ENCODE measurements around the gene LMNA.
"Not testable (repeated sequence)": the region's sequence is repeated elsewhere in the genome, so short reads cannot be mapped to it uniquely, and the experiment has no call there.

Gene LMNA

GRCh38 chr1:156108664-156109241, 5.8 kb upstream of the LMNA start:
- no peak overlapping the region for H3K27ac Mint-ChIP-seq
- H3K27me3 Mint-ChIP-seq: peaks cover 24% of the 10 kb centered on the region
- no peak overlapping the region for H3K4me3 Mint-ChIP-seq
- peaks cover 71% of the 10 kb centered on the region for H3K4me1 Mint-ChIP-seq
- no peaks in the 10 kb centered on the region for H3K9me3 Mint-ChIP-seq
- ATAC-seq (no peak), DNase-seq (no peak)

- peak overlapping the region in 1 of 2 donors; percentile 19 for H3K27ac Mint-ChIP-seq
- ATAC-seq (no peak), DNase-seq (no peak)
- H3K9me3 Mint-ChIP-seq: no peaks in the 10 kb centered on the region
- no peak overlapping the region for H3K4me3 Mint-ChIP-seq
- H3K27me3 Mint-ChIP-seq: peaks cover 27% of the 10 kb centered on the region
- H3K4me1 Mint-ChIP-seq: peaks cover 70% of the 10 kb centered on the region
These were observed 4.3 kb upstream of the LMNA start for GRCh38 chr1:156110252-156110651.

- Mint-ChIP-seq H3K9me3 (no peaks in the 10 kb centered on the region), H3K27ac (no peak overlapping the region), H3K4me3 (no peak overlapping the region), H3K4me1 (peaks cover 68% of the 10 kb centered on the region), H3K27me3 (peaks cover 29% of the 10 kb centered on the region)
- DNase-seq (no peak), ATAC-seq (no peak)
These were observed 3.1 kb upstream of the LMNA start for GRCh38 chr1:156111355-156111962.

- peaks cover 60% of the 10 kb centered on the region for H3K4me1 Mint-ChIP-seq
- H3K9me3 Mint-ChIP-seq: no peaks in the 10 kb centered on the region
These were observed 2.0 kb upstream of the LMNA start for GRCh38 chr1:156112276-156113137.

GRCh38 chr1:156113282-156113950, 1.1 kb upstream of the LMNA start:
- no peak for DNase-seq
- peak overlapping the region; percentile 94 for H3K4me3 Mint-ChIP-seq
- peaks cover 51% of the 10 kb centered on the region for H3K4me1 Mint-ChIP-seq

More at GRCh38 chr1:156112276-156113137, 2.0 kb upstream of the LMNA start:
- DNase-seq (no peak), ATAC-seq (no peak)
- H3K27ac Mint-ChIP-seq: peak overlapping the region in 1 of 2 donors; percentile 62
- no peak overlapping the region for H3K4me3 Mint-ChIP-seq
- H3K27me3 Mint-ChIP-seq: peaks cover 29% of the 10 kb centered on the region

GRCh38 chr1:156114919-156115513, 505 bp downstream of the LMNA start:
- Mint-ChIP-seq H3K4me3 (peak overlapping the region; percentile 94), H3K9me3 (no peaks in the 10 kb centered on the region), H3K27me3 (peaks cover 40% of the 10 kb centered on the region), H3K27ac (peak overlapping the region; percentile 5 to 87), H3K4me1 (peaks cover 48% of the 10 kb centered on the region)
- peak; percentile 27 for ATAC-seq
- peak in 1 of 2 donors; percentile 27 for DNase-seq

More at GRCh38 chr1:156113282-156113950, 1.1 kb upstream of the LMNA start:
- H3K9me3 Mint-ChIP-seq: no peaks in the 10 kb centered on the region
- peaks cover 34% of the 10 kb centered on the region for H3K27me3 Mint-ChIP-seq
- ATAC-seq: no peak
- H3K27ac Mint-ChIP-seq: no peak overlapping the region

GRCh38 chr1:156115514-156116374, 1.2 kb downstream of the LMNA start:
- Mint-ChIP-seq H3K4me1 (peaks cover 55% of the 10 kb centered on the region), H3K9me3 (no peaks in the 10 kb centered on the region), H3K4me3 (peak overlapping the region; percentile 94), H3K27me3 (peaks cover 44% of the 10 kb centered on the region), H3K27ac (peak overlapping the region in 1 of 2 donors; percentile 5)
- no peak for ATAC-seq
- no peak for DNase-seq

GRCh38 chr1:156116731-156117130, 2.2 kb downstream of the LMNA start:
- H3K27ac Mint-ChIP-seq, H3K9me3 Mint-ChIP-seq, DNase-seq, ATAC-seq: not testable (repeated sequence)
- H3K27me3 Mint-ChIP-seq: peaks cover 38% of the 10 kb centered on the region
- H3K4me3 Mint-ChIP-seq: peak overlapping the region; percentile 94
- peaks cover 55% of the 10 kb centered on the region for H3K4me1 Mint-ChIP-seq

GRCh38 chr1:156117414-156118176, 3.1 kb downstream of the LMNA start:
- Mint-ChIP-seq H3K27me3 (peaks cover 35% of the 10 kb centered on the region), H3K27ac (no peak overlapping the region), H3K4me3 (peak overlapping the region in 1 of 2 donors; percentile 26), H3K9me3 (no peaks in the 10 kb centered on the region), H3K4me1 (peaks cover 59% of the 10 kb centered on the region)
- no peak for DNase-seq
- no peak for ATAC-seq

- Mint-ChIP-seq H3K4me1 (peaks cover 59% of the 10 kb centered on the region), H3K27me3 (peaks cover 37% of the 10 kb centered on the region), H3K9me3 (no peaks in the 10 kb centered on the region), H3K27ac (no peak overlapping the region), H3K4me3 (no peak overlapping the region)
- DNase-seq (no peak), ATAC-seq (no peak)
These were observed 3.8 kb downstream of the LMNA start for GRCh38 chr1:156118177-156118868.

GRCh38 chr1:156119503-156120209, 5.1 kb downstream of the LMNA start:
- Mint-ChIP-seq H3K4me3 (peak overlapping the region in 1 of 2 donors; percentile 29), H3K9me3 (no peaks in the 10 kb centered on the region), H3K27ac (no peak overlapping the region), H3K4me1 (peaks cover 59% of the 10 kb centered on the region), H3K27me3 (peaks cover 41% of the 10 kb centered on the region)
- DNase-seq (no peak), ATAC-seq (no peak)

GRCh38 chr1:156120318-156120717, 5.8 kb downstream of the LMNA start:
- peaks cover 34% of the 10 kb centered on the region for H3K27me3 Mint-ChIP-seq
- no peak for DNase-seq
- H3K9me3 Mint-ChIP-seq: no peaks in the 10 kb centered on the region
- no peak overlapping the region for H3K27ac Mint-ChIP-seq
- H3K4me3 Mint-ChIP-seq: no peak overlapping the region
- H3K4me1 Mint-ChIP-seq: peaks cover 60% of the 10 kb centered on the region
- ATAC-seq: no peak

- H3K4me3 Mint-ChIP-seq, ATAC-seq, H3K27ac Mint-ChIP-seq, H3K9me3 Mint-ChIP-seq, DNase-seq: not testable (repeated sequence)
- Mint-ChIP-seq H3K27me3 (peaks cover 32% of the 10 kb centered on the region), H3K4me1 (peaks cover 61% of the 10 kb centered on the region)
These were observed 6.5 kb downstream of the LMNA start for GRCh38 chr1:156121005-156121404.

Measured in stimulated activated naive CD8-positive, alpha-beta T cell treated with anti-CD3 and anti-CD28 coated beads, Interleukin-15, amount 100 ng/mL, for 72 hours (primary cell).